Mucosa of descending colon (tissue), 3 donors: Measurements from ENCODE around the gene UNC119B. TPM values are rescaled to one million over a fixed set of nuclear protein-coding genes. Genes with fewer than 3 reads are reported as not detected.
A peak's percentile ranks its signal among the peaks of the same experiment; 100 is the strongest.

Experiments
- ATAC-seq: fragments of 200-7000 bp; cut with Tn5 transposase; one replicate; pipeline ENCODE4 v1.9.1; 2020; ENCODE audit warnings: mild to moderate bottlenecking, moderate library complexity
- DNase-seq, 3 donors: peaks; one replicate each; pipeline ENCODE4 v3.0.0-alpha.2; 2020
- H3K36me3 ChIP-seq: fragments of 200-600 bp; one replicate; pipeline ENCODE4 v1.8.0; 2021; ENCODE audit warnings: low read depth, mild to moderate bottlenecking
- H3K4me1 ChIP-seq: fragments of 200-600 bp; one replicate; pipeline ENCODE4 v1.8.0; 2021; ENCODE audit warnings: low read depth, mild to moderate bottlenecking
- H3K4me3 ChIP-seq: fragments of 200-600 bp; one replicate; pipeline ENCODE4 v1.8.0; 2021; ENCODE audit warnings: mild to moderate bottlenecking
- H3K9me3 ChIP-seq: fragments of 200-600 bp; one replicate; pipeline ENCODE4 v1.8.0; 2021; ENCODE audit warnings: mild to moderate bottlenecking
- intact Hi-C, 2 donors: fragments of 100-400 bp; cut with DNase I in 1 of 2; cut with micrococcal nuclease in 1 of 2; formaldehyde crosslinking; loops; one replicate each; pipeline versions ENCODE4 v1.11.0 to v1.11.1; 2022; cut with DNase I, micrococcal nuclease
- total RNA-seq, 3 donors: library from RNA; stranded (reverse); fragmentation: NEBNext Ultra II Directional in 2 of 3; extraction: Animal tissue kit (Norgen Biotek cat#: 25700) in 2 of 3; gene quantifications; one replicate each; pipeline versions ENCODE4 v1.2.1 to v1.2.4, GENCODE V29; 2021 to 2023
- TF ChIP-seq, protein P1 (sequence below): fragments of 200-600 bp; IDR thresholded peaks from one replicate; pipeline ENCODE4 v1.8.0; 2022; ENCODE audit warnings: antibody characterized with exemption, mild to moderate bottlenecking
- donor health status: DM: no; HTN: no; CAD: no; lungs with moderate emphysema.
- donor health status: DM: no; HTN: no; CAD: no.
- donor health status: DM: no; HTN: yes; CAD: no.

Gene UNC119B
- total RNA-seq, 3 donors from 2014 or later, result 20.5 to 26.7 (median 23.3) TPM

DNA sequence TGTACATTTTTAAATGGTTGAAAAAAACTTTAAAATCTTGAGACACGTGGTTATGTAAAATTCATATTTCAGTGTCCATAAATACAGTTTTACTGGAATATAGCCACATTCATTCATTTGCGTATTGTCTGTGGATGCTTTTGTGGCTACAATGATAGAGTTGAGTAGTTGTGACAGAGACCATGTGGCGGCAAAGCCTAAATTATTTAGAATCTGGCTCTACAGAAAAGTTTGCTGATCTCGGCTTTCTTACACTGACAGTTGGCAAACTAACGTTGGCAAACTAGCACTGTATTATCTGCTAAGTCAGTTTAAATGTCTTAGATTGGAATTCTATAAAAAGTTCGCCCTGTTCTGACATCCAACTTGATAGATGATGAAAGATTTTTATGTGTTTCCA lies 2.4 kb downstream of the UNC119B start:
- no peak overlapping the region for H3K4me3 ChIP-seq
- intact Hi-C loops, result loop anchor here in 1 of 2 donors (10.0 kb wide), 1 partner anchor 128 kb away; the partner anchor contains the start of gene POP5
- DNase-seq, result no peak
- H3K36me3 ChIP-seq, result no peaks in the 10 kb centered on the region
- no peaks in the 10 kb centered on the region for H3K9me3 ChIP-seq
- no peak for ATAC-seq
- TF ChIP-seq, protein P1, sequence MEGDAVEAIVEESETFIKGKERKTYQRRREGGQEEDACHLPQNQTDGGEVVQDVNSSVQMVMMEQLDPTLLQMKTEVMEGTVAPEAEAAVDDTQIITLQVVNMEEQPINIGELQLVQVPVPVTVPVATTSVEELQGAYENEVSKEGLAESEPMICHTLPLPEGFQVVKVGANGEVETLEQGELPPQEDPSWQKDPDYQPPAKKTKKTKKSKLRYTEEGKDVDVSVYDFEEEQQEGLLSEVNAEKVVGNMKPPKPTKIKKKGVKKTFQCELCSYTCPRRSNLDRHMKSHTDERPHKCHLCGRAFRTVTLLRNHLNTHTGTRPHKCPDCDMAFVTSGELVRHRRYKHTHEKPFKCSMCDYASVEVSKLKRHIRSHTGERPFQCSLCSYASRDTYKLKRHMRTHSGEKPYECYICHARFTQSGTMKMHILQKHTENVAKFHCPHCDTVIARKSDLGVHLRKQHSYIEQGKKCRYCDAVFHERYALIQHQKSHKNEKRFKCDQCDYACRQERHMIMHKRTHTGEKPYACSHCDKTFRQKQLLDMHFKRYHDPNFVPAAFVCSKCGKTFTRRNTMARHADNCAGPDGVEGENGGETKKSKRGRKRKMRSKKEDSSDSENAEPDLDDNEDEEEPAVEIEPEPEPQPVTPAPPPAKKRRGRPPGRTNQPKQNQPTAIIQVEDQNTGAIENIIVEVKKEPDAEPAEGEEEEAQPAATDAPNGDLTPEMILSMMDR, result no peak
- peaks cover 21% of the 10 kb centered on the region for H3K4me1 ChIP-seq

DNA sequence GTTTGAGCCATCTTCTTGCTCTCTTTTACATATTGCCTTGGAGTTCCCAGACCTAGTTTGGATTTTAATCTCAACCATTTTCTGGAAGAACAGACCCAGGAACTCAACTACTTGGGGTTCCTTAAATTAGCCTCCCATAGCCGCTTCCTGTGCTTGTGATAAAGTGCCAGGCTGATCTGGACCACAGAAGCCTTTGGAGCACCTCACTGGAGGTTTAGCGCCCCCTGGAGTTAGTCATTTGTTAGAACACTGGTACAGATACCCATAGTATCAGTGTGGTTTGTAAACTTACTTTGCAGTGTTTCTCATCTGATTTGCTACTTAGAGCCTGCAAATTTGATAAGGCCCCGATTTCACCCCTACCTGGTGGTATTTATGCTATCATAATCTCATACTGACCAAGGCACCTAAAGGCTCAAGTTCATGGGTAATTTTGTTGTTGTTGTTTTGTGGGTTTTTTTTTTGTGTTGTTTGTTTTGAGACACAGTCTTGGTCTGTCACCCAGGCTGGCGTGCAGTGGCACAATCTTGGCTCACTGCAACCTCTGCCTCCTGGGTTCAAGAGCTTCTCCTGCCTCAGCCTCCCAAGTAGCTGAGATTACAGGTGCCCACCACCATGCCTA lies 3.7 kb downstream of the UNC119B start:
- intact Hi-C loops, result loop anchor here in 1 of 2 donors (10.0 kb wide), 1 partner anchor 129 kb away; the partner anchor contains the start of gene POP5
- Histone ChIP-seq H3K9me3 (no peaks in the 10 kb centered on the region), H3K36me3 (no peaks in the 10 kb centered on the region), H3K4me1 (peaks cover 30% of the 10 kb centered on the region), H3K4me3 (no peak overlapping the region)
- DNase-seq (peak in 1 of 3 donors; percentile 91), ATAC-seq (peak; percentile 66)
- TF ChIP-seq, protein P1, result peak; percentile 60

DNA sequence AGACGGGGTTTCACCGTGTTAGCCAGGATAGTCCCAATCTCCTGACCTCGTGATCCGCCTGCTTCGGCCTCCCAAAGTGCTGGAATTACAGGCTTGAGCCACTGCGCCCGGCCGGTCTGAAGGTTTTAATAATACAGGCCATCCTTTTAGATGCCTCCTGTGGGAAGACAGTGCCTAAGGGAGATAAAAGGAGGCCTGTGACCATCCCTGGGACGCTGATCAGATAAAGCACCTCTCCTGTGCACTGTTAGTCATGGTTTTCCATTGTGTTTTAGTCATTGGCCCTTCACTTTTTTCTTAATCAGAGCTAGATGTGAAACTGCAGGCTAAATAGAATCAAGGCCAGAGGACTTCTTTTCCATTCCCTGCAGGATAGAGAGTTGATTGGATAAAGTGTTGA lies 7.8 kb downstream of the UNC119B start:
- Histone ChIP-seq H3K36me3 (no peaks in the 10 kb centered on the region), H3K4me1 (peaks cover 26% of the 10 kb centered on the region), H3K4me3 (no peak overlapping the region), H3K9me3 (no peaks in the 10 kb centered on the region)
- intact Hi-C loops, result loop anchor here in 1 of 2 donors (10.0 kb wide), 1 partner anchor 133 kb away; the partner anchor contains the start of gene POP5
- TF ChIP-seq, protein P1, result no peak
- ATAC-seq (no peak), DNase-seq (no peak)

DNA sequence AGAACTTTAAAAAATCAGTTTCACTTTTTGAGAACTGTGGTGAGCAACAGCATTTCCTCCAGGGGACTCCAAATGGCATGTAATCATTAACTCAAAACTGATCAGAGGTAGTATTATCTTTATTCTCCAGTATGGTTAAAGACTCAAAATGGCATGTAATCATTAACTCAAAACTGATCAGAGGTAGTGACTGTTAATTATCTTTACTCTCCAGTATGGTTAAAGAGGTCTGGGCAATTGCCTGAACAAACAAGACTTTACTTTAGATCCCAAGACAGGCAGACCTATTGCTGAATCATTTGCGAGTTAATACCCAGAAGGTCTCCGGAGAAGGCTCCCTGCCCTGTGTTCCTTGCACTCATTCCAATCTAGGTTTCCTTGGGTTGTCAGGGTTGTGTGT lies 8.8 kb downstream of the UNC119B start:
- H3K36me3 ChIP-seq, result no peaks in the 10 kb centered on the region
- TF ChIP-seq, protein P1, result no peak
- peak; percentile 86 for ATAC-seq
- DNase-seq, result no peak
- intact Hi-C loops, result loop anchor here in 1 of 2 donors (10.0 kb wide), 1 partner anchor 134 kb away; the partner anchor contains the start of gene POP5
- no peak overlapping the region for H3K4me3 ChIP-seq
- H3K9me3 ChIP-seq, result no peaks in the 10 kb centered on the region
- H3K4me1 ChIP-seq, result peaks cover 23% of the 10 kb centered on the region

DNA sequence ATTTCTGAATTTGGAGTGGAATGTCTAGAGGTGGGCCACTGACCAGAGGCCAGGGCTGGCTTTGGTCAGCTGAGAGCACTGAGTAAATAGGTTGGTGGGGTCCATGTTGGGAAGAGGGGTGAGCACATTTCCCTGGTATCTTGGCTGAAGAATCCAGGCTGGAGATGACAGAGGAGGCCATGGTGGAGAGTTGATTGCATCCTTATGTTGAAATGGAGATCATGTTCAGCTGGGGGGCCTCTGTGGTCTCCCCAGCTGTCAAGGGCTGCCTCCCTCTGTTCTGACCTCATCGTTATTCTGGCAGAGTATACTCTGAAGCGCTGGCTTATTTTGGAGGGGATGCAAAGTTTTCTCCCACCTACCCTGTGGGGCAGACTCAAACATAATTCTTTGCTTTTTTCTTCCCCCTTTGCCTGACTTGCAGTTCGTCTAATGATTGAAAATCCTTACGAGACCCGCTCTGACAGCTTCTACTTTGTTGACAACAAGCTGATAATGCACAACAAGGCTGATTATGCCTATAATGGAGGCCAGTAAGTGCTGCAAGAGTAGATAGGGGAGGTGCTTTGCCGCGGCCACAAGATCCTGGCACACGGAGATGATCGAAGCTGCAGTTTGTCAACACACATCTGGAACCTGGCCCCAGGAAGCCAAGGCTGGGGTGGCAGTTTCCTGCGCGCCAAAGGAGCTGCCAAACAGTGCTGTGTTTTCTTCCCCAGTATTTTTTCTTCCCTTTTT lies 9.4 kb downstream of the UNC119B start:
- DNase-seq, result no peak
- Histone ChIP-seq H3K36me3 (no peaks in the 10 kb centered on the region), H3K4me1 (peaks cover 23% of the 10 kb centered on the region), H3K9me3 (no peaks in the 10 kb centered on the region), H3K4me3 (no peak overlapping the region)
- ATAC-seq, result peak; percentile 40
- intact Hi-C loops, result loop anchor here in 1 of 2 donors (5.0 to 10.0 kb wide), 2 partner anchors 72 to 135 kb away; partner anchors contain the start of gene POP5
- TF ChIP-seq, protein P1, result no peak
